Endothelial cell (in vitro differentiated cells): ENCODE measurements around the gene IL1RL2. TPM values are rescaled to one million over a fixed set of nuclear protein-coding genes. Genes with fewer than 3 reads are reported as not detected.

Source experiments
- DNase-seq: peaks from one replicate; pipeline ENCODE4 v3.0.0; 2021; ENCODE audit warnings: low spot score
- H3K27ac Mint-ChIP-seq: one replicate; pipeline ENCODE4 v1.8.0; 2021; ENCODE audit warnings: mixed read lengths, inconsistent platforms; ENCODE audit not compliant: unreplicated experiment
- H3K27me3 Mint-ChIP-seq: one replicate; pipeline ENCODE4 v1.8.0; 2021; ENCODE audit warnings: mild to moderate bottlenecking, moderate library complexity, mixed read lengths, inconsistent platforms; ENCODE audit not compliant: unreplicated experiment
- H3K36me3 Mint-ChIP-seq: one replicate; pipeline ENCODE4 v1.8.0; 2021; ENCODE audit warnings: mild to moderate bottlenecking, low read depth, mixed read lengths, inconsistent platforms; ENCODE audit not compliant: unreplicated experiment
- H3K4me1 Mint-ChIP-seq: one replicate; pipeline ENCODE4 v1.8.0; 2021; ENCODE audit warnings: mild to moderate bottlenecking, mixed read lengths, inconsistent platforms; ENCODE audit not compliant: unreplicated experiment
- H3K4me3 Mint-ChIP-seq: one replicate; pipeline ENCODE4 v1.8.0; 2021; ENCODE audit warnings: mild to moderate bottlenecking, mixed read lengths, inconsistent platforms; ENCODE audit not compliant: unreplicated experiment
- H3K9me3 Mint-ChIP-seq: one replicate; pipeline ENCODE4 v1.8.0; 2021; ENCODE audit warnings: mixed read lengths, inconsistent platforms; ENCODE audit not compliant: unreplicated experiment
- CTCF ChIP-seq: fragments of 200-600 bp; sonication (generic); IDR thresholded peaks from one replicate; pipeline ENCODE4 v1.5.0; 2021; ENCODE audit warnings: antibody characterized with exemption; ENCODE audit not compliant: unreplicated experiment
- total RNA-seq: library from RNA; stranded (reverse); fragmentation: NEBNext Ultra II Directional; extraction: Animal tissue kit (Norgen Biotek cat#: 25700); gene quantifications from one replicate; pipeline ENCODE4 v1.2.1, GENCODE V29; 2021; ENCODE audit not compliant: unreplicated experiment

The IL1RL2 gene
- total RNA-seq, 1 donor from 2014 or later: not detected

- no peak overlapping the region for H3K27ac Mint-ChIP-seq
- no peaks in the 10 kb centered on the region for H3K4me1 Mint-ChIP-seq
- no peak overlapping the region for H3K4me3 Mint-ChIP-seq
- no peak for DNase-seq
- no peaks in the 10 kb centered on the region for H3K27me3 Mint-ChIP-seq
- TF ChIP-seq CTCF: no peak
- no peaks in the 10 kb centered on the region for H3K9me3 Mint-ChIP-seq
- H3K36me3 Mint-ChIP-seq: no peaks in the 10 kb centered on the region
These were observed 70.1 kb downstream of the IL1RL2 start for GRCh38 chr2:102256874-102257462.

- H3K4me1 Mint-ChIP-seq: no peaks in the 10 kb centered on the region
- TF ChIP-seq CTCF: no peak
- H3K36me3 Mint-ChIP-seq: no peaks in the 10 kb centered on the region
- H3K9me3 Mint-ChIP-seq: no peaks in the 10 kb centered on the region
- no peak overlapping the region for H3K27ac Mint-ChIP-seq
- H3K27me3 Mint-ChIP-seq: no peaks in the 10 kb centered on the region
- no peak for DNase-seq
- no peak overlapping the region for H3K4me3 Mint-ChIP-seq
These were observed 71.2 kb downstream of the IL1RL2 start for GRCh38 chr2:102258025-102258385.

- Mint-ChIP-seq H3K4me1 (no peaks in the 10 kb centered on the region), H3K36me3 (no peaks in the 10 kb centered on the region), H3K27me3 (no peaks in the 10 kb centered on the region), H3K4me3 (no peak overlapping the region), H3K9me3 (no peaks in the 10 kb centered on the region), H3K27ac (no peak overlapping the region)
- no peak for TF ChIP-seq CTCF
- no peak for DNase-seq
These were observed 71.7 kb downstream of the IL1RL2 start for GRCh38 chr2:102258386-102259074.

GRCh38 chr2:102261467-102262135, 74.8 kb downstream of the IL1RL2 start:
- Mint-ChIP-seq H3K27ac (no peak overlapping the region), H3K4me3 (no peak overlapping the region), H3K27me3 (peaks cover 2% of the 10 kb centered on the region), H3K9me3 (no peaks in the 10 kb centered on the region), H3K4me1 (no peaks in the 10 kb centered on the region), H3K36me3 (no peaks in the 10 kb centered on the region)
- DNase-seq: no peak
- no peak for TF ChIP-seq CTCF
